Uterus (tissue), 2 donors: ENCODE data around the gene DMRTC2.

Experiments
- CTCF ChIP-seq, 4 experiments: fragments of 200-600 bp in 2 of 4; fragments of 450-650 bp in 2 of 4; sonication (generic) in 2 of 4; IDR thresholded peaks; one replicate each; pipeline ENCODE4 v1.5.1; 2016 to 2019; ENCODE audit warnings: antibody characterized with exemption in 4 of 4, mild to moderate bottlenecking in 2 of 4, moderate library complexity in 1 of 4
- POLR2A ChIP-seq, 2 donors: fragments of 450-650 bp; IDR thresholded peaks; one replicate each; pipeline ENCODE4 v1.6.1; 2016; ENCODE audit warnings: antibody characterized with exemption in 2 of 2, mild to moderate bottlenecking in 1 of 2, moderate library complexity in 1 of 2

GRCh38 chr19:41860419-41861115 is 15.7 kb downstream of the DMRTC2 start:
- TF ChIP-seq CTCF (IDR thresholded peaks at IDR 0.05) (no peak), POLR2A (IDR thresholded peaks at IDR 0.05) (no peak)
